HG02870 (cell line): ENCODE measurements around the gene NEB.
"Not testable (repeated sequence)": the region's sequence is repeated elsewhere in the genome, so short reads cannot be mapped to it uniquely, and the experiment has no call there.

ENCODE experiments used
- ATAC-seq: cut with Tn5 transposase; IDR thresholded peaks from one replicate; pipeline ENCODE4 v1.9.1; 2021; ENCODE audit warnings: mild to moderate bottlenecking, moderate library complexity; ENCODE audit not compliant: unreplicated experiment

The NEB gene

DNA sequence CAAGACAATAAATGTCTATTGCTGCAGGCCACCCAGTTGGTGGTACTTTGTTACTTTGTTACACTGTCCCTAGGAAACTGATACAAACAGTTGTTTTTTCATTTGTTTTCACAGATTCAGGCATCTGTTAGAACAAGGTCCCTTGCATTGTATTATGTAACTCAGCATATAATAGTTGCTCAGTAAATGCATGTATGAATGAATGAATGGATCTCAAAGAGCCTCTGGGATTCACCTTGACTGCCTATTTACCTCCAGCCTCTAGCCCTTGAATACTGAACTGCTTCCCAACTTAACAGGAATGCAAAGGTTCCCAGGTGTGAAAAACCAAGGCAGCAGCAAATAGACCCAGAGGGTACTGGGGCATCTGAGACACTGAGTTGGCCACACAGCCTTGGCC, 27.4 kb upstream of the NEB start:
- no peak for ATAC-seq

DNA sequence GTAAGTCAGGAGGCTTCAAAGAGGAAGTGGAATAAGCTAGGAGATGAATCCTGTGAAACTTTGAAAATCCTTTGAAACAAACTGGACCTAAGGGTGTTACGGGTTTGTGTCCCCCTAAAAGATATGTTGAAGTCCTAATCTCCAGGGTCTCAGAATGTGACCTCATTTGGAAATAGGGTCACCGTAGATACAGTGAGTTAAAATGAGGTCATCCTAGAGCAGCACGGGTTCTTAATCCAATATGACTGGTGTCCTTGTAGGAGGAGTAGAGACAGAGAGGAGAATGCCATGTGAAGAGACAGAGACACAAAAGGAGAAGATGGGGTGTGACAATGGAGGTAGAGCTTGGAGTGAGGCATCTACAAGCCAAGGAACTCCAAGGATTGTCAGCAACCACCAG, 26.9 kb upstream of the NEB start:
- ATAC-seq: no peak

DNA sequence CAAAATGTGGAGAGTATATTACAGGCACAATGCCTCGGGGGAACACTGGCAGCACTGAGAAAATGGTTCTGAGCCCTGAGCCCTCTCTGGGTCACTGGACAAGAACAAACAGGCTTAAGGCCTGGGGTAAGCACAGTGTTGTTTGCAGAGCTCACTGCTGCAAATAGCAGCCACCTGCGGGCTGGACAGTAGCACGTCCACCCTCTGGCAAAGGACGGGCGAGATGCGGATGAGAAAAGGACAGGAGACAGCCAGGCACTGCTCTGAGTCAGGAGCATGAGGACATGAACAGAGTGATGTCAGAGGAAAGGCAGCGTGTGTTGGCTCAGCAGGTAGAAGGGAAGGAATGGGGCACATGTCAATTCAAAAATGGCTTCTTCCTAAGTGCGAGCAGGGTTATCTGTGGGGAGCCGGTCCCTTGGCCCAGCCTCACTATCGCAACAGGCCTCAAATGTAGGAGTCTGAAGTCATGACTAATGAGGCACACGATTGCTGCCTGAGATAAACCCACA, 25.9 kb upstream of the NEB start:
- no peak for ATAC-seq

DNA sequence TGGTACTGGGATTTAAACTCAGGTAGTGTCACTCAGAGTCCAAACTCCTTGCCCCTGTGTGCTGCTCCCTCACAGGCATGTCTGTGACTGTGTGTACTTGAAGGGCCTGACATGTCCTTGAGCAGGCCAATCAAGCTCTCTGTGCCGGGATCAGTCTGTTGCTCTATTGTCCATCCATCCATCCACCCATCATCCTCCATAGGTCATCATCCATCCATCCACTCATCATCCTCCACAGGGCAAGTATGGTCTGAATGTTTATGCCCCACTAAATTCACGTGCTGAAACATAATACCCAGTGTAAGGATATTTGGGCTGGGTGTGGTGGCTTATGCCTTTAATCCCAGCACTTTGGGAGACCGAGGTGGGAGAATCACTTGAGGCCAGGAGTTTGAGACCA, 24.5 kb upstream of the NEB start:
- ATAC-seq: no peak

DNA sequence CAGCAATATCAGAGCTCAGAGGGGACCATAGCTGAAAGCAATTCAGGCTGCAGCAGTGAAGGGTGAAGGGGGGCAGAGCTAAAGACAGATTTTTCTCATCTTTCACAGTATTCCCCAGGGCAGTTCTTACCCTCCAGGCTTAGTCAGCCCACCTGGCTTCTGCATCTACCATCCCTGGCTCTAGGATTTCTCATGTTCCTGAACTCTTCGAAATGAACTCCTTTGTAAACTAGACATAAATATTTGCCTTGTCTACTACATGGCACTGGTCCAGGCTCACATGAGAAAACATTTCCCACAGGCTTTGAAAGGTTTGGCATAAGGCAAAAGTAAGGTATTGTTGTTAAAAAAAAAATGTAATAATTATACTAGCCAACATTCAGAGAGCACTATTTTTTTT, 23.6 kb upstream of the NEB start:
- ATAC-seq: no peak

DNA sequence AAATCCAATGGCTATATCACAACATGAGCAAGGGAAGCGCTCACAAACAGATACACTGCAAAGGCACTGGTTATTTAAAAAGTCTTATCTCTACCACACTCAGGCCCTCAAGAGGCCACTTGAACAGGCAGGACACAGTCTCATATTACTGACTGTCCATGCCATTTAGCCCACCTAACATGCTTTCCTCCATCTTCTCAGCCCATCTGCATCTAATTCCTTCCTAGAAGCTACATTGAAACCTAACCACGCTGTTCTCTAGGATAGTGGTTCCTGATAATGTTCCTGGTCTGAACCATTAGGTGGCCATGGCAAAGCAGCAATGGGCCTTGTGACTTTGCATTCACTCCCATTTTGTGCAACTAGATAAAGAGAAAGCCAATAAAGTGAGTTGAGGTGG, 22.5 kb upstream of the NEB start:
- ATAC-seq: no peak

DNA sequence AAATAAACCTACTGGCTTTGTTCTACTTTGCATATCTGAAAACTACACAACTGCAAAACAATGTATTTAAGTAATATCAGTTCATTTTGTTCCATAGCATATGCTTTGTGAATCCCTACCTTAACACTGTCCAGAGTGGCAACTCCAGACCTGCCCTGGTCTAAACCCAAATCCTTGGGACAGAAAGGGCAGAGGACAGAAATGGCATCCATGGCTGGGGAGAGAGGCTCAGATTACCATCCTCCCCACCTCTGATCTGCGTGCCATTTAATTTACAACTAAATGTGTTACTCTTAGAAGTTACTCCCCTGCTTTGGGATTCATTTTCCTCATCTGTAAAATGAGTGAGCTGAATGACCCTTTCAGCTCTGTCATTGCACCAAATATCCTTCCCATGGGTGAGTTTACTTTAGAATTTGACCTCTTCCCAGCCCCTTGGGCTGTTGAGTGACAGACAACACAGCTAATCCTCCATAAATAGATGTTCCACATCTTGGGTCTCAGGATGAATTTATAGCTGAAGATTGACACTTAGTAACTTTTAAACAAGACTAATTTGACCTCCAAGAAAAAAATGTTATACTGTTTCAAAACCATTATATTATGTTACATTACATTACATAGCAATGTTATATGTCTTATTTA, 20.1 kb upstream of the NEB start:
- no peak for ATAC-seq

DNA sequence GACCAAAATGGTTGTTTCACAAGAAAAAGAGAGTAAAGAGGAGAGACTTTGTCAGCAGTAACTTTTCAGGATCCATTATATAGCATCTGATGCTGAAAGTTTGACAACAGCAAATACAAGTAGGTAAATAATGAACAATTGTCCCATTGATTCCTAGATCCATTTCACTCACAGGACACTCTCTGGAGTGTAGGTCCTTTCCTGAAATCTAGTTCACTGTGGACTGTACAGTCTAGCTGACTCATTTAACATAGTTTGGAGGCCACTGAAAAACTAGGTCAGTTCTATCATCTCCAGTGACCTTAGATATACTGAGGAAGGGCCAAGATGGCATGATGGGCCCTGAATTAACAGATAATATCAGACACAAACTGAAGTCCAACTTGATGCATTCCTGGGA, 19.3 kb upstream of the NEB start:
- no peak for ATAC-seq

DNA sequence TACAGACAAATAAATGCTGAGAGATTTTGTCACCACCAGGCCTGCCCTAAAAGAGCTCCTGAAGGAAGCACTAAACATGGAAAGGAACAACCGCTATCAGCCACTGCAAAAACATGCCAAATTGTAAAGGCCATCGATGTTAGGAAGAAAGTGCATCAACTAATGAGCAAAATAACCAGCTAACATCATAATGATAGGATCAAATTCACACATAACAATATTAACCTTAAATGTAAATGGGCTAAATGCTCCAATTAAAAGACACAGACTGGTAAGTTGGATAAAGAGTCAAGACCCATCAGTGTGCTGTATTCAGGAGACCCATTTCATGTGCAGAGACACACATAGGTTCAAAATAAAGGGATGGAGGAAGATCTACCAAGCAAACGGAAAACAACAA, 11.0 kb upstream of the NEB start:
- ATAC-seq: not testable (repeated sequence)

DNA sequence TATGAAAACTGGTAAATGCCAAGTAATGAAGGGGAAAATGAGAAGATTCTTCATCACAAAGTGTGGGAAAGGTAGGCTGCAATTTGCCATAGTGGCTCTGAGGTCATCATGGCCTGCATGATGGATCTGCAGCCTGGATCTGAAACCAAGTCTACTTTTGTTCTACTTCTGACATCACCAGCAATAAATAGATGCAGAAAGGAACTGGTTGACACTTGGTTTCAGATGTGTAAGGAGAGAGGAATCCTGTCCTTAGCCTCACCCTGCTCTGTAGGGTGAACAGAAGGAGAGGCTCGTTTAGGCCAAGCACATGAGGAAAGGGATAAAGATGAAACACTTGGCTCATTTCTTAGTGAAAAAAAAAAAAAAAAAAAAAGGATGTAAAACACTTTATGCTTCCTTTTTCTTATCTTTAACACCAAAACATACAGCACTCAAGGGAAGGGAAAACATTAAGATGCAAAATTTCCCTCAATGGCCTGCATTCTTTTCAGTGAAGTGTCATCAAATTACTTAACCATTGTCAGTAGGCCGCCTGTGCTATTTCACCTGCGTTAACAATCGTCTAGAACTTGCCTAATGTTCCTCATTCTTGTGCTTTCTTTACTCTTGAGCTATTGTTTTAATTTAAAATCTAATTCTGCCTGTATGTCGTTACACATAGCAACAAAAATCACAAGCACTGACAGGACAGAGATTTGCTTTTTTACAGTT, 3.9 kb downstream of the NEB start:
- ATAC-seq: no peak

DNA sequence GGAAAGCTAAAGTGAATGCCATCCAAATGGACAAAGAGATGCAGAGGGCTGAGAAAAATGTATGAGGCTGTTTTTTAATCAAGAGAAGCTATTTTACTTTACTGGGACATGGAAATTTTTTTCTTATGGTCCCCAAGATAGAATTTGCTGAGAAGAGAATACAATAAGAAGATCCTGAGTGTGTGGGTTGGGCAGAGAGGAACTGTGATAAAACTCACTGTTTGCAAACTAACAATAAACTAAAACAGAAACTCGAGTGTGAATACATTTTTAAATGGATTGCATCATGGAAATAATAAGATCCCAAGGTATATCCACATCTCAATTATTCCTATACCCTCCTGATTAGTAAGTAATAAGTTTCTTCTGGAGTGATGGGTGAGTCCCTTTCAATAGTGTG, 4.4 kb downstream of the NEB start:
- ATAC-seq: no peak

DNA sequence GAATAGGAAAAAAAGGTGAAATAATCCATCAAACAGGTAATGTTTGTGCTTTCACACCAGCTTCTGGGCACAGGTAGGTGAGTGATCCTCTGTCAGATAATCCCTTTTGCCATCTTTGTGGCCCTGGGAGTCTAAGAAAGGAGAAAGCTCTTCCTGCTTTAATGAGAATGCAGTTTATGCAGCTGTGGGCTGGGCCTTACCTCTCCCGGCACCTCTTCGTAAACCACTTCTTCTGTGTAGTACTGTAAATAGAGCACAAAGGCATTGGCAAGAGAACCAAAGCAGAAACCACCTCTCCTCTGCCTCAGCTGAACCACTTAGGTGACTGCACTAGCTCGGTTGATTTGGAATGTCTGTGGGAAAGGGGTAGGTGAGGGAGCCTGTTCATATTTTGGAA, 4.9 kb downstream of the NEB start:
- no peak for ATAC-seq

DNA sequence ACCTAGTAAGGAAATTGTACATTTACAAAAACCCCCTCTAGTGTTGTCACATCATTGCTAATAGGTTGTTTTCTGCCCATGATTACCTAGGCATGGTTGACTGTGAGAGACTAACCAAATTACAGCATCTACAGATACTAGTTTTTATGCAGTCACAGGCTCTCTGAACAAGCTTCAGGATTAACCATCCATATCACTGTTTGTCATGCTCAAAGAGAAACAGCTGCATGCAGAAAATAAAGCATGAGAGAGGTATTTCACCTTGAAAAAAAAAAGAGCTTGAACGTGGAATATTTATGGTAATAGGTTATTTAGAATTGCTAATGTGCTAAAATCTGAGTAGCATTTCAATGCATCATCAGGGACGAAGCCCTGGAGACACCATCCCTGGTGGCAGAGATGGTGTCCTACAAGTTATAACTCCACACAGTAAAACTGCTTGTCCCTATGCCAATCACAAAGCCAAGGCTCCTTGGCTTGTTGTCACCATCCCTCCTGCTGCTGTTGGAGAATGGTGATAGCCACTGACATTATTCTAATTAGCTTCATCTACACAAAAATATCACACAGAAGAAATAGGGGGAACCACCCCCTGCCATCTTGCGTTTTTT, 5.4 kb downstream of the NEB start:
- ATAC-seq: peak; percentile 46

DNA sequence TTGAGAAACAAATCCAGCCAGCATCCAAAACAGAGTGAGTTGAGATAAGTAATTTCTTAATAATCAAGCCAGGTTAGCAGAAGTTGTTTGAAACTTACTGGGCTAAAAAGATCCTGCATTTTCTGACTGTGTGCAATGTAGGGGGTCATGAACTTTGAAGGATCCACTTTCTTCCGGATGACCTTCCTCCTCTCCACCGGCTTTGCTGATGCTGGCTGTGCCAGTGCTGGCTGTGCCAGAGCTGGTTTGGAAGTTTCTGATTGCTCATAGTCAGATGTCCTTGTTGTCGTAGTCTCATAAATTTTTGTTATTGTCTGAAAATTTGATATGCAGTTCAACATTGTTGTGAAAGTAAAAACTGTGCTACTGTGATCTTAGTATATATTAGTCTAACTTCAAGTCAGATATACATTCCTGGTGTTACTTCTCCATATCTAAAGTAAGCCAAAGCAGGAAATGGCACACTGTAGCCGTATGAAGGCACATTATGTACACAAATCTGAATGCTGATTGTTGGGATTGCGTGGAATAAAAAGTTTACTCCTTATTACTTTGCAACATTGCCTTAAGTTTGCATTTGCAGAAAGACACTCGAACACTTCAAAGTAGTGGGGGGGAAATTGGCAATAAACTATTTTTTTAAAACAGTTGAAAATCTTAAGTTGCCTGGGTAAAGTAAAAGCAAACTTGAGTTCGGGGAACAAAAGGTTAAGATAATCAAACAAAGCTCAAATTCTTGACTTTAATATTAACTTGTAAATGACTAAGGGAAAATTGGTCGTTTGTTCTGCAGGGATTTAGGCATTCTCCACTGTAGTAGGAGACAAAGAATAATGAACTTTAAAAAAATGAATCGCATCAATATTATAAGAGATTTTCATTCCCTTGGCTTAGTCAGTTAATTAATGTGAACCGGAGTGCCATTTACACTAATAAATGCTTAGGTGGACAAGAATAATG, 6.4 kb downstream of the NEB start:
- ATAC-seq: no peak

DNA sequence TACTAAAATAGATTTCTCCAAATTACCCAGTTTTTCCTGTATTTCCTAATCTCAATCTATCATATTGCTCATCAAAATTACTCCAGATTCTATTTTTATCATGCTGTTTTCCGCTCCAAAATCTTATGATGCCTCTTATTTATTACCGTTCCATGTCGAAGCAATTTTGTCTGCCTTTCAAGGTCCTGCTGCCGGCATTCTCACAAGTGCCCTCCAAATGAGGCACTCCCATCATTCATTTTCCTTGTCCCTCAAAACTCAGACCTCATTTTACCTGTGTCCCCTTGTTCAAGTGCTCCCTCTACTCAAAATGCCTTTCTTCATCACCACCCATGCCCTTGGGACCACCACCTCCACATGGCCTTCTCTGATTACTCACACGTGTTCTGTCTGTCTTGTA, 13.1 kb downstream of the NEB start:
- ATAC-seq: no peak

DNA sequence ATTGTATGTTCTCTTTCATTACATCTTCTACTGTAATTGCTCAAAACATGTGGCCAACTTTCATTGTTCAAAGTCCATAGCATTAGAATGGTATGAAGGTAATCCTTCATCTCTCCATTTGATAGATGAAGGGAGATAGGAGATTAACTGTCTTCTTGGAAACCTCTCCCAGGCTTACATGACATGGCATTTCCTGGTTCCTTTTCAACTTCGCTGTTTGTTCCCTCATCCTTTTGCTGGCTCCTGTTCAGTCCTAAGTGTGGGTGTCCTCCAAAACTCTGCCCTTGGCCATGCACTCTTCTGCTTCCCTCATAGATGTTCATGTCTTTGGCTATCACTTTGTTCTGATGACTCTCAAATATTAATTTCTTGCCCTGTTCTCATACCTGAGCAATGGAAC, 13.8 kb downstream of the NEB start:
- ATAC-seq: no peak

DNA sequence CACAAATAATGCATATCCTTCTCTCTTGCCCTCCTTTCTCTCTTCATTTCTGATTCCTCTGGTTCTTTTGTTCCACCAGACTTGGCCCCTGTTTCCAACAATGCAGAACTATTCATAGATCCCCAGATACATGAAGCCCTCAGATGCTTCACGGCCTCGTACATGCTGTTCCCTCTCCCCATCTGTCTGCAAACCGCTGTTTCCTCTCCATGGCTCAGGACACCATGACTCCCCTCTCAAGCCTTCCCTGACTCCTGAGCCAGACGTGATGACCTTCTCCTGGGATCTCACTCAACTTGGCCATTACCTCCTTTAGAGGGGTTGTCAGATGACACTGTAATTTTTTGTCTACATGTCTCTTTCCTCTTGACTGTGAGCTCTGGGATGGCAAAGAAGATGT, 15.5 kb downstream of the NEB start:
- no peak for ATAC-seq

DNA sequence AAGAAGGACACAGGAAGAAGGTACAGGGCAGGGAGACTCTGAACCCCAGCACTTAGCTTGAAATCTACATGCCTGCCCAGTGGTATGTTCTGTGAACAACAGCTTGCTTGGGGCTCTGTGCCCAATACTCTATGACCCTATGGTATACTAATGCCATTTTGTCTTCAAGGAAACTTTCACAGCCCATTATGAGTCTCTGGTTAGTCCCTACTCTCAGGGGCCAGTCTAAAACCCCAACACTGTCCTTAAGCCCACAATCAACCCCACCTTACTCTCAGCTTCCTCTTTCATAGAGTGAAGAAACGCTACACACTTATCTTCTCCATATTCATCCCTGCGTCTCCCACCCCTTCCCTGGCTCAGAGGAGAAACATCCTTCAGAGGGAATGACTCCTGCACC, 16.0 kb downstream of the NEB start:
- ATAC-seq: no peak

DNA sequence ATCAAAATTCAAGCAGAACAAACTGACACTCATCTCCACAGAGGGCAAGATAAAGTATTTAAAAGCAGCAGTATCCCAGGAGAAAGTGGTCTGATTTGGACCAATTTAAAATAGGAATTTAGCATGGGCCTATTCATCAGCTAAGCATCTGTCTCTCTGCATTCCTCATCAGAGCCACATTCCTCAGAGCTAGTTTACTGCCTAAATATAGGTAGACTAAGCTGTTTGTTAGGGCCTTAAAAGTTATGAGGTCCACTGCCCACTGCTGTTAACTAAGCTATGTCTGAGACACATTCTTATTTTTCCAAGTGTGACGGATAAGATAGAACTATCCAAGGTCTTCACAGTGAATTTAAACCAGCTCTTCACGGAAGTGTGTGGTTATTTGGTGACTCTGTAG, 17.6 kb downstream of the NEB start:
- ATAC-seq: no peak

DNA sequence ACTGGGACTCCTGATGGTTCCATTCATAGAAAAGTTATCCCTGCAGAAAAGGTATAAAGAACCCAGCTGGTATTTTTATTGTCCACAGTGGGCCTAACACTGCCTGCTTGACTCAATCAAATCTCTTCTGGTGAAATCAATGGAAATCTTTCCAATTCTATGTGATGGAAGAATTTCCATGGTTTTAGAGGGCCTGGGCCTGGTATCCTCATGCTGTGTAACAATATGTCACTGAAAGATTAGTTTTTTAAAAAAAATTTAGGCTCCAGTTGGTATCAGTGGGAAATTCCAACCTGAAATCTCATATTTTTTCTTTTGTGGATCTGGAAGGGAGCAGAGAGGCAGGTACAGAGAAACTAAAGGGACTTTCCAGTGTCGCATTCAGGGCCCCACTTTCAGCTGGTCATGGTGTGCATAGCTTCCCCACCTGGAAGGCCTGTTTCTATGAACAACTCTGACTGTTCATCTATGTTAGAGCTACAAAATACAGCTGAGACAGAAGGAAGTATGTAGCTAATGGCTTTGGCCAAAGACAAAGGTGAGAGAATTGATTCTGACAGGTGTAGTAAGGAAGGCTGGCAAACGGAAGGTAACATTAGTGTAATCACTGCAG, 20.9 kb downstream of the NEB start:
- ATAC-seq: no peak

DNA sequence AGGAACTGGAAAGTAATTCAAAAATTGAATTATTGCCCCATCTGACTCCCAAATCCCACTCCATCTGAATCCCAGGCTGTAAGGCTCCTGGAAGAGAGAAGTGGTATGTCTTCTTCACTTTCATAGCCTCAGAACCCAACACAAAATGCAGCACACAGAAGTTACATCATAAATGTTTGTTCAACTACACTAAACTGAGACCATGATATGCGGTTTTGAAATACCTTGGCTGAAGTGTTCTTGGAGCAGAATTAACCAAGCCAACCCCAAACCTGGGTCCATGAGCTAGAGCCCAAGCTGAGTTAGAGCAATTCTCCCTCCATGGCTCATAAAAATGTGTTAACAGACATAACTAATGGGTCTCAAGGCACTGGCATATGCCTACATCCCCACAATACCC, 23.3 kb downstream of the NEB start:
- no peak for ATAC-seq
